Measurements from ENCODE around the gene KRTAP5-3.

The KRTAP5-3 gene

GRCh38 chr11:1644601-1645356 lies 36.5 kb upstream of the KRTAP5-3 start:
- no peak for DNase-seq (ENCODE audit: extremely low spot score, insufficient read length, low read depth)
- no peak for FAIRE-seq

DNA sequence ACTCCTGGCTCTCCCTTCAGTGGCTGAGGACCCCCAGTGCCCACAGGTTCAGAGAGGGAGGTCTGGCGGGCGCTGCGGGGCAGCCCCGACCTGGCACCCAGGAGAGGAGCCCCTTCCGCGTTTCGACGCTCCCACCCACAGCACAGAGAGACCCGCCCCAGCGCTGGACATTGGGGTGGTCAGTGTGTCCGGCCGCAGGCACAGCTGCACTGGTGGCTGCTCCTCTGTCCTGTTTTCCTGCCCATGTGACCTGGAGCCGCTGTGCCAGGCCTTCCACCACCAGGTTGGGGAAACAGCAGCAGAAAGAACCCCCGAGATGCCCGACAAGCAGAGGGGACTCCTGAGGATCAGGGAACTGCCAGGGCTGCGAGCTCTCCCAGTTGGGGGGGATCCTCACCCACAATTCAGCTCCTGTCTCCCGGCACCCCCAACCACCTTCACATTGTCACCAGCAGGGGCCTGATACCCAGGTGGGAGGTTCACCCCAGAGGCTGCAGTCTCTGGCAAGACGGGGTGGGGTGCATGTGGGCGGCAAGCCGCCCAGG lies 35.0 kb upstream of the KRTAP5-3 start:
- DNase-seq (ENCODE audit: extremely low spot score, insufficient read length, low read depth) = no peak
- FAIRE-seq = no peak

GRCh38 chr11:1642288-1643145 lies 34.3 kb upstream of the KRTAP5-3 start:
- DNase-seq (ENCODE audit: extremely low spot score, insufficient read length, low read depth) (no peak), FAIRE-seq (no peak)

DNA sequence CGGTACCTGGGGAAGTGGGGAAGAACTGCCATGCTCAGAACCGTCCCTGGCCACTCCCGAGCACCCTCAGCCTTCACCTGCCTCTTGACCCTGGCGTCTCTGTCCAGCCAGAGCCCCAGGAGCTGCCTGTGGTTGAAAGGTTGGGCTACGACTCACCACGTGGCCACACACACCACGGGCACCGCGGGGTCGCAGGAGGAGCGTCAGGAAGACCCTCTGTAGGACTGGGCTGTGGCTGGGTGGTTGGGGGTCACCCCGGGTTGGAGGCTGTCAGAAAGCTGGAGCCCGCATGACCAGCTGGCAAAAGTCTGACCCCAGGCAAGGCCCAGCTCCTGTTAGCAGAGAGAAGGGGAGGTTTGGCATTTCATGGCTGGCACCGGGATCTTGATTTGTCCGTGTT lies 32.8 kb upstream of the KRTAP5-3 start:
- FAIRE-seq = no peak
- no peak for DNase-seq (ENCODE audit: extremely low spot score, insufficient read length, low read depth)

DNA sequence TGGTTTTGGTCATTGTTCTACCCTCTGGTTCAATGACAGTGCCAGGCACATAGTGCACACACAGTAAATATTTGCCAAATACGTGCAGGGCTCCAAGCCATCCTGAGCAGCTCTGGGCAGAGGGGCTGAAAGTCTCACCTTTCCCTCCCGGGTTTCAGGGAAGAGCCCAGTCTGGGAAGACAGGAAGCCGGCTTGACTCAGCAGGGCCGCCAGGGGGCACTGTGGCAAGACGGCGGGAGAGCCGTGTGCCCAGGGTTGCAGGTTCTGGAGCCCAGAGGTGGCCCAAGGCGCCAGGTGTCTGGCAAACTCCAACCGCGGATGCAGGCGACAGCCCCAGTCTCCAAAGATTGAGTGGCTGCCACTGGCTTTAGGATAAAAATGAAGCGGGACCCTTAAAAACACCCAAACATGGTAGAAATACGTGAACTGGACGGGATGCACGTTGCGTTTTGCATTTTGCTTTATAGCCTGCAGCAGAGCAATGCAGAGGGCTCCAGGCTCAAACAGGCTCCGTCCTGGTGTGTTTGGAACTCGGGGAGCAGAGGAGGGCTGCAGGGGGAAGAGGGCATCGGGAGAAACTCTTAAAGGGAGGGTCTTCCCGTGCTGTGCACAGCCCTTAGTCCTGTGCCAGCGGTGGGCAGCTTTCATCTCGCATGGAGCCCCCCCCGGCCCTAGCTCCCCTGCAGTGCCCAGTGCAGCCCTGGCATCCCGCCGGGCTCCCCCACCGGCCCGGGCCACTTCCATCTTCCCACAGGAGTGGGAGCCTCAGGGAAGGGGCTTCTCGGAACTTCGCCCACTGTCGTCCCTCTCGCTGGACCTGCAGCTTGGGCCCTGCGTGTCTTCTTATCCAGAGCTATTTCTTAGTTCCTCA lies 32.0 kb upstream of the KRTAP5-3 start:
- DNase-seq (ENCODE audit: extremely low spot score, insufficient read length, low read depth) (peak; percentile 29), FAIRE-seq (no peak)

GRCh38 chr11:1639666-1640065 lies 31.4 kb upstream of the KRTAP5-3 start:
- FAIRE-seq = no peak
- DNase-seq (ENCODE audit: extremely low spot score, insufficient read length, low read depth) = no peak

DNA sequence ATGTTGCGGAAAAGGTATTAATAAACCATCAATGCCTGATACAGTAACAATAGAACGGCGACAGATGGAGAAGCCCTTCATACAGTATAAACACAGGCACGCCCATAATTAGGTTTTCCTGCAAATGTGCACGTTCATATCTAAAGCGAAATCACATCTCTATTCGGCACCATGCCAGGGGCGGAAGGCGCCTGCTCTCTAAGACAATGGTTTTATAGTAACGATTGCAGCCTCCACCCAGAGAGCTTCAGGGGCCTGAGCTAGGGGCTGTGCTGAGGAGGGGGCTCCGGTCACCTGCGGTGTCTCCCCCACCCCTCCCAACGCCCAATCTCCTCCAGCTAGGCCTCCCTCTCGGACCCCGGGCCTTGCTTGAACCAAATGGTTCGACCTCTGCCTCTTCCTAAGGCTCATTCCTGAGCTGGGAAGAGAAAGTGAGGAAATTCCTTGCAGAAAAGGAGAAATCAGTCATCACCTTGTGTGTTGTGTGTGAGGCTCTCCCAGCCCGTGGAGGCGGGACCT lies 30.9 kb upstream of the KRTAP5-3 start:
- FAIRE-seq (no peak), DNase-seq (ENCODE audit: extremely low spot score, insufficient read length, low read depth) (no peak)

- FAIRE-seq = no peak
- no peak for DNase-seq (ENCODE audit: extremely low spot score, insufficient read length, low read depth)
Observed at GRCh38 chr11:1638344-1638743, 30.1 kb upstream of the KRTAP5-3 start.

- no peak for DNase-seq (ENCODE audit: extremely low spot score, insufficient read length, low read depth)
- FAIRE-seq = no peak
Observed at GRCh38 chr11:1637628-1638027, 29.4 kb upstream of the KRTAP5-3 start.

GRCh38 chr11:1636291-1636950 lies 28.2 kb upstream of the KRTAP5-3 start:
- no peak for FAIRE-seq

GRCh38 chr11:1633864-1634263 lies 25.6 kb upstream of the KRTAP5-3 start:
- DNase-seq (ENCODE audit: extremely low spot score, insufficient read length, low read depth) (no peak), FAIRE-seq (no peak)

More at GRCh38 chr11:1636291-1636950, 28.2 kb upstream of the KRTAP5-3 start:
- DNase-seq (ENCODE audit: extremely low spot score, insufficient read length, low read depth) = no peak

DNA sequence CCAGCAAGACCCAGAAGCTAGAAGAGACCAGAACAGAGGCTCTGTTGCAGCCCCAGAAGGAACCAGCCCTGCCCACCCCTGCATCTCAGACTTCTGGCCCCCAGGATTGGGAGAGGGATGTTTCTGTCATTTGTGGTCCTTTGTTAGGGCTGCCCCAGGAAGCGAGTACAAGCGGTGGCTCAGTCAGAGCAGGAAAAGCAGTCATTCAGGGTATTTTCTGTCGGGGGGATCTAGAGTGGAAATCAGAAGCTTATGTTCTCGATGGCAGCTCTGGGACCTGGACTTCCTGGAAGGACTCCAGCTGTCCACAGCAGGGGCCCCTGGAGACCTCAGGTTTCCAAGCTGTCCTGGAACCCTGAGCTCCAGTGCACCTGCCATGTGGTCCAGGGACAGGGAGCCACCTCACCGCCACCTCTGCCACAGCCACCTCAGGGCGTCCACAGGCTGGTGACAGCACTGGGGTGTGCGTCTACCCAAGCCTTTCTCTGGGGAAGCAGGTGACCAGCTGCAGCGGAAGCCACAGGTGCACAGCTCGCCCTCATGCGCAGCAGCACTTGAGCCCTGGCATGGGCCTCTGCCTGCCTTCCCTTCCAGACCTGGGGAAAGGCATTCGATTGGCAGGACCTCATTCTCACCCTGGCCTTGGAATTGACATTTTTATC lies 23.9 kb upstream of the KRTAP5-3 start:
- DNase-seq (ENCODE audit: extremely low spot score, insufficient read length, low read depth) (no peak), FAIRE-seq (no peak)

GRCh38 chr11:1631066-1631568 lies 22.9 kb upstream of the KRTAP5-3 start:
- no peak for DNase-seq (ENCODE audit: extremely low spot score, insufficient read length, low read depth)
- FAIRE-seq = no peak

DNA sequence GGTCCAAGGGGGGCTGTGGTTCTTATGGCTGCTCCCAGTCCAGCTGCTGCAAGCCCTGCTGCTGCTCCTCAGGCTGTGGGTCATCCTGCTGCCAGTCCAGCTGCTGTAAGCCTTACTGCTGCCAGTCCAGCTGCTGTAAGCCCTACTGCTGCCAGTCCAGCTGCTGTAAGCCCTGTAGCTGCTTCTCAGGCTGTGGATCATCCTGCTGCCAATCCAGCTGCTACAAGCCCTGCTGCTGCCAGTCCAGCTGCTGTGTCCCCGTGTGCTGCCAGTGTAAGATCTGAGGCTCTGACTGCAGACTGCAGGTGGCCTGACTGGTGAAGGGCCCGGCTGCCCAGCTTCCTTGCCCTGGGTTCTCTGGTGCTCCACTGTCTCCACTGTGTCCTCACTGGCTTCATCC lies 22.0 kb upstream of the KRTAP5-3 start:
- DNase-seq (ENCODE audit: extremely low spot score, insufficient read length, low read depth) (no peak), FAIRE-seq (no peak)

DNA sequence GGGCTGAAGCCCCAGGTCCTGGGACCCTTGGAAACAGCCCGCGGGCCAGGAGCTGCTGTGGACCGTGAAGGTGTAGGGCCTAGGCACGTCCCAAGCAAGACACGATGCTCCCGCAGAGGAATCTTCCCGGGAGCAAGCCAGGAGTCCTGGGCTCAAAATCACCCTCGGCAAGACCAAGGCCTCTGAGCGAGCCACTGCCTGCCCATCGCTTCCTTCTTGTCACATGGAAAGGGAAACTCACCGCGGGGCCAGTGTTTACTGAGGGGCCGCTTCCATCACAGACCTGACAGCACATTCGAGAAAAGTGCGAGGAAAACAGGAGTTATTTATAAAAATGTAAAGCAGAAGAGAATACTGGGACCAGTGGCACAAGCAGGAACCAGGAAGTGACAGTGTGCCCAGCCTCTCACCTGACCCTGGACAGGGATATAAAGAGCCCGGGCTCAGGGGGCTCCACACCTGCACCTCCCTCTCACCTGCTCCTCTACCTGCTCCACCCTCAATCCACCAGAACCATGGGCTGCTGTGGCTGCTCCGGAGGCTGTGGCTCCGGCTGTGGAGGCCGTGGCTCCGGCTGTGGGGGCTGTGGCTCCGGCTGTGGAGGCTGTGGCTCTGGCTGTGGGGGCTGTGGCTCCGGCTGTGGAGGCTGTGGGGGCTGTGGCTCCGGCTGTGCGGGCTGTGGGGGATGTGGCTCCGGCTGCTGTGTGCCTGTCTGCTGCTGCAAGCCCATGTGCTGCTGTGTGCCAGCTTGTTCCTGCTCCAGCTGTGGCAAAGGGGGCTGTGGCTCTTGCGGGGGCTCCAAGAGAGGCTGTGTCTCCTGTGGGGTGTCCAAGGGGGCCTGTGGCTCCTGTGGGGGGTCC lies 21.3 kb upstream of the KRTAP5-3 start, which contains the start of gene KRTAP5-5:
KRTAP5-5 (plus strand) TSS at position 450 of the 860 bp plus-strand sequence; CDS start at position 516, 66 bp downstream.
- FAIRE-seq (no peak), DNase-seq (ENCODE audit: extremely low spot score, insufficient read length, low read depth) (no peak)

GRCh38 chr11:1628506-1629325 lies 20.5 kb upstream of the KRTAP5-3 start:
- FAIRE-seq (peak; percentile 78), DNase-seq (ENCODE audit: extremely low spot score, insufficient read length, low read depth) (peak; percentile 53)

GRCh38 chr11:1625541-1625940 lies 17.3 kb upstream of the KRTAP5-3 start:
- FAIRE-seq = no peak
- DNase-seq (ENCODE audit: extremely low spot score, insufficient read length, low read depth) = no peak
